HG02798 (cell line): Measurements from ENCODE around the gene FCN3.
A peak's percentile ranks its signal among the peaks of the same experiment; 100 is the strongest.
"Not testable (repeated sequence)": the region's sequence is repeated elsewhere in the genome, so short reads cannot be mapped to it uniquely, and the experiment has no call there.

ENCODE experiments used
- ATAC-seq: cut with Tn5 transposase; IDR thresholded peaks from one replicate; pipeline ENCODE4 v1.9.1; 2021; ENCODE audit warnings: mild to moderate bottlenecking; ENCODE audit not compliant: unreplicated experiment, poor library complexity

The FCN3 gene

GRCh38 chr1:27374362-27375086 lies at the start of gene FCN3:
Gene FCN3 (minus strand): TSS chr1:27374824. CDS start chr1:27374818, 6 bp downstream.
- no peak for ATAC-seq

GRCh38 chr1:27423709-27424108 lies 49.1 kb upstream of the FCN3 start:
- no peak for ATAC-seq

GRCh38 chr1:27418326-27419185 lies 43.9 kb upstream of the FCN3 start:
- ATAC-seq: peak; percentile 78

- no peak for ATAC-seq
Measured at GRCh38 chr1:27417713-27418112, 43.1 kb upstream of the FCN3 start.

GRCh38 chr1:27416387-27417111 lies 41.9 kb upstream of the FCN3 start:
- no peak for ATAC-seq

GRCh38 chr1:27414091-27414490 lies 39.5 kb upstream of the FCN3 start:
- no peak for ATAC-seq

GRCh38 chr1:27413004-27413403 lies 38.4 kb upstream of the FCN3 start:
- no peak for ATAC-seq

GRCh38 chr1:27412502-27412901 lies 37.9 kb upstream of the FCN3 start:
- ATAC-seq: no peak

GRCh38 chr1:27410709-27411108 lies 36.1 kb upstream of the FCN3 start:
- ATAC-seq: no peak

GRCh38 chr1:27409669-27410068 lies 35.0 kb upstream of the FCN3 start:
- no peak for ATAC-seq

GRCh38 chr1:27408151-27408550 lies 33.5 kb upstream of the FCN3 start:
- ATAC-seq: no peak

GRCh38 chr1:27406791-27407190 lies 32.2 kb upstream of the FCN3 start:
- not testable (repeated sequence) for ATAC-seq

- ATAC-seq: no peak
Measured at GRCh38 chr1:27406362-27406680, 31.7 kb upstream of the FCN3 start.

GRCh38 chr1:27405598-27406361 lies 31.2 kb upstream of the FCN3 start:
- ATAC-seq: not testable (repeated sequence)

GRCh38 chr1:27405074-27405473 lies 30.4 kb upstream of the FCN3 start:
- no peak for ATAC-seq

- ATAC-seq: no peak
Measured at GRCh38 chr1:27403931-27404330, 29.3 kb upstream of the FCN3 start.

- ATAC-seq: no peak
Measured at GRCh38 chr1:27403065-27403726, 28.6 kb upstream of the FCN3 start.

- ATAC-seq: no peak
Measured at GRCh38 chr1:27402349-27402754, 27.7 kb upstream of the FCN3 start.

- no peak for ATAC-seq
Measured at GRCh38 chr1:27400963-27401341, 26.3 kb upstream of the FCN3 start.
